ENCODE data around the gene TLDC2. TPM values are rescaled to one million over a fixed set of nuclear protein-coding genes. Genes with fewer than 3 reads are reported as not detected.

TLDC2 gene
- total and polyA plus RNA-seq, 8 donors, result 0.13 to 15.1 (median 1.0) TPM; not detected in 2

- WGBS, 5 donors, result 91 to 99% (median 97%) methylated on average over 3 of the region's 3 CpGs
- no peaks in the 10 kb centered on the region for H3K9me3 ChIP-seq
- no peaks in the 10 kb centered on the region for H3K27me3 ChIP-seq
- no peak overlapping the region for H3K27ac ChIP-seq
- intact Hi-C loops (cut with DNase I; ENCODE audit: low total_unique reads), result no loop called here
- no peaks in the 10 kb centered on the region for H3K36me3 ChIP-seq
- H3K4me3 ChIP-seq, result no peak overlapping the region
- peaks cover 0 to 12% (median 8%) of the 10 kb centered on the region in 4 donors for H3K4me1 ChIP-seq
- no peak for DNase-seq
- TF ChIP-seq CTCF (IDR thresholded peaks at IDR 0.05) (no peak), EP300 (IDR thresholded peaks at IDR 0.05) (no peak), POLR2AphosphoS5 (IDR thresholded peaks at IDR 0.05) (no peak), POLR2A (IDR thresholded peaks at IDR 0.05) (no peak)
Observed at GRCh38 chr20:36876473-36876833, 515 bp downstream of the TLDC2 start.

GRCh38 chr20:36878941-36879340 is 3.0 kb downstream of the TLDC2 start:
- Histone ChIP-seq H3K4me1 (no peaks in the 10 kb centered on the region), H3K4me3 (no peak overlapping the region), H3K9me3 (no peaks in the 10 kb centered on the region), H3K27ac (no peak overlapping the region), H3K36me3 (no peaks in the 10 kb centered on the region), H3K27me3 (no peaks in the 10 kb centered on the region)
- TF ChIP-seq EP300 (IDR thresholded peaks at IDR 0.05), result no peak
- TF ChIP-seq POLR2A (IDR thresholded peaks at IDR 0.05), result no peak
- no peak for TF ChIP-seq CTCF (IDR thresholded peaks at IDR 0.05)
- TF ChIP-seq POLR2AphosphoS5 (IDR thresholded peaks at IDR 0.05), result no peak
- no peak for DNase-seq
- intact Hi-C loops (cut with DNase I; ENCODE audit: low total_unique reads), result no loop called here
- 82 to 93% (median 84%) methylated on average over 9 to 10 of the region's 10 CpGs for WGBS, 5 donors

GRCh38 chr20:36880741-36881250 is 4.9 kb downstream of the TLDC2 start:
- Histone ChIP-seq H3K9me3 (no peaks in the 10 kb centered on the region), H3K4me1 (peaks cover 0 to 5% (median 0%) of the 10 kb centered on the region in 4 donors), H3K27ac (no peak overlapping the region), H3K4me3 (no peak overlapping the region), H3K27me3 (no peaks in the 10 kb centered on the region), H3K36me3 (no peaks in the 10 kb centered on the region)
- WGBS, 5 donors, result 81 to 91% (median 89%) methylated on average over 11 of the region's 11 CpGs
- no peak for TF ChIP-seq EP300 (IDR thresholded peaks at IDR 0.05)
- TF ChIP-seq POLR2AphosphoS5 (IDR thresholded peaks at IDR 0.05), result no peak
- no peak for TF ChIP-seq POLR2A (IDR thresholded peaks at IDR 0.05)
- TF ChIP-seq CTCF (IDR thresholded peaks at IDR 0.05), result no peak
- DNase-seq, result no peak
- intact Hi-C loops (cut with DNase I; ENCODE audit: low total_unique reads), result no loop called here

- no peak for DNase-seq
- no peak overlapping the region for H3K27ac ChIP-seq
- no peaks in the 10 kb centered on the region for H3K36me3 ChIP-seq
- no peaks in the 10 kb centered on the region for H3K27me3 ChIP-seq
- WGBS, 5 donors, result 85 to 92% (median 86%) methylated on average over 16 of the region's 16 CpGs
- intact Hi-C loops (cut with DNase I; ENCODE audit: low total_unique reads), result no loop called here
- H3K4me1 ChIP-seq, result peaks cover 0 to 5% (median 0%) of the 10 kb centered on the region in 4 donors
- no peak for TF ChIP-seq POLR2A (IDR thresholded peaks at IDR 0.05)
- TF ChIP-seq POLR2AphosphoS5 (IDR thresholded peaks at IDR 0.05), result no peak
- no peak for TF ChIP-seq CTCF (IDR thresholded peaks at IDR 0.05)
- no peak for TF ChIP-seq EP300 (IDR thresholded peaks at IDR 0.05)
- no peak overlapping the region for H3K4me3 ChIP-seq
- no peaks in the 10 kb centered on the region for H3K9me3 ChIP-seq
Observed at GRCh38 chr20:36881331-36881730, 5.4 kb downstream of the TLDC2 start.

All from stomach (tissue), 9 donors.